ENCODE results near the gene PHLPP1. TPM values are rescaled to one million over a fixed set of nuclear protein-coding genes. Genes with fewer than 3 reads are reported as not detected.

Gene PHLPP1
- polyA plus RNA-seq, 2 of the 4 experiments (the other 2 are of a cell fraction), result 6.5 to 12.1 TPM

- FAIRE-seq, result no peak
- Histone ChIP-seq H3K9me3 (no peaks in the 10 kb centered on the region), H3K27ac (no peak overlapping the region), H3K4me2 (no peak overlapping the region), H3K4me3 (no peak overlapping the region), H3K4me1 (no peaks in the 10 kb centered on the region)
- WGBS (ENCODE audit: missing lambda C conversion rate), result 82% methylated on average over 4 of the region's 5 CpGs
- POLR2A ChIA-PET, result no interaction called here
- no peak for ATAC-seq
- no peak for DNase-seq (ENCODE audit: low read depth in 1 of 2, low spot score in 1 of 2)
- CTCF ChIA-PET, result interaction anchor here (0.6 to 1.0 kb wide), 2 partner anchors 21 to 107 kb away, joined by 3 to 4 read pairs; no protein-coding TSS in a partner anchor
- no peak for TF ChIP-seq NPAS2 (CRISPR knock-in tag; IDR thresholded peaks at IDR 0.05; ENCODE audit: borderline replicate concordance)
- TF ChIP-seq E2F6 (IDR thresholded peaks at IDR 0.05; ENCODE audit: borderline replicate concordance, low read depth), result no peak
- no peak for TF ChIP-seq JUNB (IDR thresholded peaks at IDR 0.05)
- no peak for TF ChIP-seq ELK1 (IDR thresholded peaks at IDR 0.05; ENCODE audit: low read depth, low read length)
- TF ChIP-seq MYC (IDR thresholded peaks at IDR 0.05; ENCODE audit: borderline replicate concordance, low read length), result no peak
- TF ChIP-seq HMGXB4 (CRISPR knock-in tag; IDR thresholded peaks at IDR 0.05; ENCODE audit: borderline replicate concordance), result no peak
- no peak for TF ChIP-seq NFE2L2 (conservative IDR thresholded peaks at IDR 0.05; ENCODE audit: low read length)
- TF ChIP-seq CEBPB (IDR thresholded peaks at IDR 0.05), result no peak
- no peak for TF ChIP-seq EP300 (IDR thresholded peaks at IDR 0.05)
- no peak for TF ChIP-seq POLR2AphosphoS2 (conservative IDR thresholded peaks at IDR 0.05; ENCODE audit: low read length)
- no peak for TF ChIP-seq CTCF (IDR thresholded peaks at IDR 0.05)
- no peak for TF ChIP-seq HOXB5 (CRISPR knock-in tag; IDR thresholded peaks at IDR 0.05)
- TF ChIP-seq MAFK (IDR thresholded peaks at IDR 0.05; ENCODE audit: partially characterized antibody), result no peak
- TF ChIP-seq HDAC2 (IDR thresholded peaks at IDR 0.05), result no peak
- no peak for TF ChIP-seq HEYL (CRISPR knock-in tag; IDR thresholded peaks at IDR 0.05)
Measured at GRCh38 chr18:63003899-63004298, 288.6 kb downstream of the PHLPP1 start.

- no peak for FAIRE-seq
- POLR2A ChIA-PET, result interaction anchor here (0.6 kb wide), 1 partner anchor 65 kb away, joined by 3 read pairs; no protein-coding TSS in a partner anchor
- WGBS (ENCODE audit: missing lambda C conversion rate), result 68% methylated on average over 8 of the region's 9 CpGs
- DNase-seq (ENCODE audit: low read depth in 1 of 2, low spot score in 1 of 2), result no peak
- H3K4me3 ChIP-seq, result no peak overlapping the region
- H3K9me3 ChIP-seq, result no peaks in the 10 kb centered on the region
- H3K27ac ChIP-seq, result no peak overlapping the region
- no peak overlapping the region for H3K4me2 ChIP-seq
- no peaks in the 10 kb centered on the region for H3K4me1 ChIP-seq
- no peak for ATAC-seq
- CTCF ChIA-PET, result interaction anchor here (0.6 to 1.0 kb wide), 2 partner anchors 22 to 106 kb away, joined by 3 to 4 read pairs; no protein-coding TSS in a partner anchor
- TF ChIP-seq HDAC2 (IDR thresholded peaks at IDR 0.05) (no peak), ZNF302 (CRISPR knock-in tag; IDR thresholded peaks at IDR 0.05) (no peak), CTCF (IDR thresholded peaks at IDR 0.05) (no peak), HEYL (CRISPR knock-in tag; IDR thresholded peaks at IDR 0.05) (no peak), ATOH8 (CRISPR knock-in tag; IDR thresholded peaks at IDR 0.05; ENCODE audit: low read depth) (no peak), CBX2 (IDR thresholded peaks at IDR 0.05; ENCODE audit: borderline replicate concordance, low read depth) (no peak), HOXB13 (CRISPR knock-in tag; IDR thresholded peaks at IDR 0.05; ENCODE audit: low read depth) (no peak), NFE2L2 (conservative IDR thresholded peaks at IDR 0.05; ENCODE audit: low read length) (no peak), CBX8 (IDR thresholded peaks at IDR 0.05) (no peak), JUNB (IDR thresholded peaks at IDR 0.05) (no peak), KDM5A (IDR thresholded peaks at IDR 0.05) (no peak), SREBF2 (IDR thresholded peaks at IDR 0.05) (no peak), CHD2 (IDR thresholded peaks at IDR 0.05; ENCODE audit: low read length, partially characterized antibody) (no peak), CEBPB (IDR thresholded peaks at IDR 0.05) (no peak), BCL3 (IDR thresholded peaks at IDR 0.05) (no peak), MAX (IDR thresholded peaks at IDR 0.05) (no peak), FOSL2 (IDR thresholded peaks at IDR 0.05) (no peak), FOSL2 (CRISPR knock-in tag; IDR thresholded peaks at IDR 0.05) (no peak)
Measured at GRCh38 chr18:63004466-63005089, 289.2 kb downstream of the PHLPP1 start.
